Measurements from ENCODE around the gene RBM34. TPM values are rescaled to one million over a fixed set of nuclear protein-coding genes. Genes with fewer than 3 reads are reported as not detected.

The RBM34 gene
- total and polyA plus RNA-seq, 2 donors (not counting 3 experiments of a cell fraction or from before 2014, with no cell fraction given), result 16.1 to 80.7 TPM

GRCh38 chr1:235133086-235133485 lies 28.0 kb downstream of the RBM34 start:
- no peak overlapping the region for H3K4me2 ChIP-seq (ENCODE audit: insufficient read depth, low read length)
- H3K9me3 ChIP-seq (replicated peaks; ENCODE audit: control insufficient read depth, insufficient read depth, low read length), result no peaks in the 10 kb centered on the region
- no peak for DNase-seq (ENCODE audit: low read depth, low spot score)
- dilution Hi-C loops (cut with MboI; ENCODE audit: extremely low pct_ligation_motif_present, low sequenced_read_pairs), result no loop called here
- peaks cover 6% of the 10 kb centered on the region for H3K79me2 ChIP-seq (ENCODE audit: control insufficient read depth, insufficient read depth, low read length)
- no peak overlapping the region for H3K4me3 ChIP-seq (replicated peaks in 1 of 3; ENCODE audit: insufficient read depth in 1 of 3, low read depth in 1 of 3, low read length in 3 of 3)
- H2AFZ ChIP-seq (ENCODE audit: low read depth, low read length), result no peak overlapping the region
- no peak for TF ChIP-seq CTCF (IDR thresholded peaks at IDR 0.05; ENCODE audit: extremely low read depth in 1 of 2, insufficient read depth in 1 of 2, low read depth in 1 of 2, low read length in 2 of 2)
- no peak for TF ChIP-seq MYC (IDR thresholded peaks at IDR 0.05; ENCODE audit: low read depth, low read length)
- no peak for TF ChIP-seq JUN (IDR thresholded peaks at IDR 0.05; ENCODE audit: borderline replicate concordance, insufficient read depth, insufficient read length, low read depth)
- no peak for TF ChIP-seq POLR2AphosphoS5 (IDR thresholded peaks at IDR 0.05; ENCODE audit: insufficient read depth, low read depth, low read length)
- no peak for TF ChIP-seq EZH2 (IDR thresholded peaks at IDR 0.05; ENCODE audit: borderline replicate concordance, low read depth, low read length, severe bottlenecking)
- no peak for TF ChIP-seq GATA2 (IDR thresholded peaks at IDR 0.05; ENCODE audit: insufficient read depth, insufficient read length, low read depth, low read length)
- no peak for TF ChIP-seq FOS (IDR thresholded peaks at IDR 0.05; ENCODE audit: borderline replicate concordance, insufficient read depth, low read length)
- TF ChIP-seq, protein P1, sequence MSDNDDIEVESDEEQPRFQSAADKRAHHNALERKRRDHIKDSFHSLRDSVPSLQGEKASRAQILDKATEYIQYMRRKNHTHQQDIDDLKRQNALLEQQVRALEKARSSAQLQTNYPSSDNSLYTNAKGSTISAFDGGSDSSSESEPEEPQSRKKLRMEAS (IDR thresholded peaks at IDR 0.05; ENCODE audit: insufficient read depth, insufficient read length), result no peak
- no peak for TF ChIP-seq POLR2A (IDR thresholded peaks at IDR 0.05; ENCODE audit: low read depth, low read length)
- ChIA-PET CTCF (interaction anchor here (1.3 kb wide), 1 partner anchor 282 kb away, joined by 4 read pairs; no protein-coding TSS in a partner anchor), POLR2A (no interaction called here)
- no TSS peak for BruUV-seq (replicated peaks)
- no peak overlapping the region for H3K9ac ChIP-seq (replicated peaks; ENCODE audit: extremely low read depth, insufficient read depth, low read length)
- H3K36me3 ChIP-seq (ENCODE audit: control insufficient read depth in 2 of 2, extremely low read depth in 1 of 2, insufficient read depth in 2 of 2, low read length in 2 of 2), result peaks cover 18 to 21% of the 10 kb centered on the region in 2 experiments
- no peak for FAIRE-seq
- H3K4me1 ChIP-seq (ENCODE audit: control insufficient read depth, extremely low read depth, insufficient read depth, low read length), result peaks cover 3% of the 10 kb centered on the region
- intact Hi-C loops (cut with micrococcal nuclease), result no loop called here
- H4K20me1 ChIP-seq (replicated peaks; ENCODE audit: control insufficient read depth, extremely low read depth, insufficient read depth, low read length), result no peaks in the 10 kb centered on the region
- H3K27me3 ChIP-seq (ENCODE audit: control insufficient read depth in 2 of 2, insufficient read depth in 2 of 2, low read length in 2 of 2), result no peaks in the 10 kb centered on the region
- no peak overlapping the region for H3K27ac ChIP-seq (ENCODE audit: insufficient read depth, low read depth, low read length)
- H3K9me1 ChIP-seq (replicated peaks; ENCODE audit: control insufficient read depth, extremely low read depth, insufficient read depth, low read length), result no peaks in the 10 kb centered on the region
